ENCODE data around the gene OXER1. TPM values are rescaled to one million over a fixed set of nuclear protein-coding genes. Genes with fewer than 3 reads are reported as not detected.

OXER1 gene
- total RNA-seq, 2 donors from 2014 or later: 3.5 to 6.5 TPM

DNA sequence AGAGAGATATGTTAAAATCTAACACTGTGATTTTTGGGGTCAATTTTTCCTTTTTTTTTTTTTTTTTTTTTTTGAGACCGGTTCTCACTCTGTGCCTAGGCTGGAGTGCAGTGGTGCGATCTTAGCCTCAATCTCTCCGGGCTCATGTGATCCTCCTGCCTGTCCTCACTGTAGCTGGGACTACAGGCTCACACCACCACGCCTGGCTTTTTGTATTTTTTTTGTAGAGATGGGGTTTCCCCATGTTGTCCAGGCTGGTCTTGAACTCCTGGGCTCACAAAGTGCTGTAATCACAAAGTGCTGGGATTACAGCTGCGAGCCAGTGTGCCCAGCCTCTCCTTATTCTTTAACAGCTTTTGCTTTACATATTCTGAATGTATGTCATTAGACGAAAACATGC lies 31.3 kb upstream of the OXER1 start:
- H3K9me3 ChIP-seq (ENCODE audit: control insufficient read depth, low read length): peaks cover 10% of the 10 kb centered on the region
- H3K4me1 ChIP-seq (ENCODE audit: control insufficient read depth, insufficient read depth, low read length): peaks cover 3% of the 10 kb centered on the region
- peaks cover 23% of the 10 kb centered on the region for H3K4me1 Mint-ChIP-seq
- no peak overlapping the region for H3K27ac Mint-ChIP-seq
- WGBS, 2 experiments (ENCODE audit: insufficient coverage in 1 of 2, insufficient read length in 1 of 2): 83 to 92% methylated on average over 1 to 6 of the region's 6 CpGs
- TF ChIP-seq, protein P1, sequence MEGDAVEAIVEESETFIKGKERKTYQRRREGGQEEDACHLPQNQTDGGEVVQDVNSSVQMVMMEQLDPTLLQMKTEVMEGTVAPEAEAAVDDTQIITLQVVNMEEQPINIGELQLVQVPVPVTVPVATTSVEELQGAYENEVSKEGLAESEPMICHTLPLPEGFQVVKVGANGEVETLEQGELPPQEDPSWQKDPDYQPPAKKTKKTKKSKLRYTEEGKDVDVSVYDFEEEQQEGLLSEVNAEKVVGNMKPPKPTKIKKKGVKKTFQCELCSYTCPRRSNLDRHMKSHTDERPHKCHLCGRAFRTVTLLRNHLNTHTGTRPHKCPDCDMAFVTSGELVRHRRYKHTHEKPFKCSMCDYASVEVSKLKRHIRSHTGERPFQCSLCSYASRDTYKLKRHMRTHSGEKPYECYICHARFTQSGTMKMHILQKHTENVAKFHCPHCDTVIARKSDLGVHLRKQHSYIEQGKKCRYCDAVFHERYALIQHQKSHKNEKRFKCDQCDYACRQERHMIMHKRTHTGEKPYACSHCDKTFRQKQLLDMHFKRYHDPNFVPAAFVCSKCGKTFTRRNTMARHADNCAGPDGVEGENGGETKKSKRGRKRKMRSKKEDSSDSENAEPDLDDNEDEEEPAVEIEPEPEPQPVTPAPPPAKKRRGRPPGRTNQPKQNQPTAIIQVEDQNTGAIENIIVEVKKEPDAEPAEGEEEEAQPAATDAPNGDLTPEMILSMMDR (conservative IDR thresholded peaks at IDR 0.05): no peak
- peaks cover 4% of the 10 kb centered on the region for H3K9me3 Mint-ChIP-seq
- H3K9ac ChIP-seq (ENCODE audit: extremely low read depth, low read length, poor library complexity, severe bottlenecking): no peak overlapping the region
- H3K4me3 ChIP-seq (ENCODE audit: low read length): no peak overlapping the region
- no peak overlapping the region for H3K4me3 Mint-ChIP-seq
- no peak overlapping the region for H3K27ac ChIP-seq (ENCODE audit: low read depth, low read length)
- peaks cover 34% of the 10 kb centered on the region for H3K27me3 ChIP-seq (ENCODE audit: control insufficient read depth, insufficient read depth, low read length, poor library complexity, severe bottlenecking)
- H3K27me3 Mint-ChIP-seq (ENCODE audit: insufficient read depth): peaks cover 31% of the 10 kb centered on the region
- H3K36me3 ChIP-seq (ENCODE audit: control insufficient read depth, insufficient read depth, low read length): no peaks in the 10 kb centered on the region
- H3K36me3 Mint-ChIP-seq (ENCODE audit: low read depth): peaks cover 4% of the 10 kb centered on the region
- DNase-seq: no peak

DNA sequence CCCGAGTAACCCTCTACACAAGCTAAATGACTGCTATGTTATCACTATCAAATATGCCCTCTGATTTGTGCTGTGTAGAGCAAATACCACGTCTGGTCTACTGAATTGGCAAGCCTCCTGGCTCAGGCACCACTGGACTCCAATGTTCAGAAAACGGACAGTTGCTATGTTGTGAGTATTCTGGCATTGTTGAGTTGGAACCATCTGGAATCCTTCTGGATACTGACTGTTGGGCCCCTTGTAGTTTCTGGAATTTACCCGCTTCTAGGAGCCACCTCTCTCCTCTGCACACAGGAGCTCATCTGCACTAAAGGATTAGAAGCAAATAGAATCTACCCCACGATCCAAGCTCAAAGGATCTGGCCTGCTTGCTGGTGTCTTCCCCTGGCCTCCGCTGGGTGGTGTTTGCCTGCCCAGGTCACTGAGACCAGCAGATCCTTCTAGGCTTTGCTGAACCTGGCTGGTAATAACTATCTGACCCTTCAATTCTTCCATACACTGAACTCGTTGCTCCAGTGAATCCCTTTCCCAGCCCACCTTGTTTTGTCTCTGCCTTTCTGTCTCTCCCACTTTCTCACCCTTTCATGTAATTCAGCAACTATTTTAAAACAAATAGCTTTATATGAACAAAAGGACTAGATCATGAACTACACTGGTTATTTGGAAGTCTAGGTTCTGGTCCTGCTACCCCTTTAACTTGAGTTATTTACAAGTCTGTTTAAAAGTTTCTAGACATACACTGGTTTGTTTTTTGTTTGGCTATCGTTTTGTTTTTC lies 30.5 kb upstream of the OXER1 start:
- Mint-ChIP-seq H3K36me3 (ENCODE audit: low read depth) (peaks cover 4% of the 10 kb centered on the region), H3K27ac (no peak overlapping the region), H3K4me3 (peak overlapping the region; percentile 68), H3K4me1 (peaks cover 23% of the 10 kb centered on the region), H3K9me3 (peaks cover 4% of the 10 kb centered on the region), H3K27me3 (ENCODE audit: insufficient read depth) (peaks cover 36% of the 10 kb centered on the region)
- Histone ChIP-seq H3K27ac (ENCODE audit: low read depth, low read length) (peak overlapping the region; percentile 91), H3K27me3 (ENCODE audit: control insufficient read depth, insufficient read depth, low read length, poor library complexity, severe bottlenecking) (peaks cover 29% of the 10 kb centered on the region), H3K9ac (ENCODE audit: extremely low read depth, low read length, poor library complexity, severe bottlenecking) (no peak overlapping the region), H3K9me3 (ENCODE audit: control insufficient read depth, low read length) (peaks cover 10% of the 10 kb centered on the region), H3K4me1 (ENCODE audit: control insufficient read depth, insufficient read depth, low read length) (peaks cover 3% of the 10 kb centered on the region), H3K4me3 (ENCODE audit: low read length) (peak overlapping the region; percentile 80), H3K36me3 (ENCODE audit: control insufficient read depth, insufficient read depth, low read length) (no peaks in the 10 kb centered on the region)
- TF ChIP-seq, protein P1 (conservative IDR thresholded peaks at IDR 0.05): peak; percentile 79
- peak; percentile 89 for DNase-seq
- WGBS, 2 experiments (ENCODE audit: insufficient coverage in 1 of 2, insufficient read length in 1 of 2): 61 to 64% methylated on average over 5 to 8 of the region's 8 CpGs

DNA sequence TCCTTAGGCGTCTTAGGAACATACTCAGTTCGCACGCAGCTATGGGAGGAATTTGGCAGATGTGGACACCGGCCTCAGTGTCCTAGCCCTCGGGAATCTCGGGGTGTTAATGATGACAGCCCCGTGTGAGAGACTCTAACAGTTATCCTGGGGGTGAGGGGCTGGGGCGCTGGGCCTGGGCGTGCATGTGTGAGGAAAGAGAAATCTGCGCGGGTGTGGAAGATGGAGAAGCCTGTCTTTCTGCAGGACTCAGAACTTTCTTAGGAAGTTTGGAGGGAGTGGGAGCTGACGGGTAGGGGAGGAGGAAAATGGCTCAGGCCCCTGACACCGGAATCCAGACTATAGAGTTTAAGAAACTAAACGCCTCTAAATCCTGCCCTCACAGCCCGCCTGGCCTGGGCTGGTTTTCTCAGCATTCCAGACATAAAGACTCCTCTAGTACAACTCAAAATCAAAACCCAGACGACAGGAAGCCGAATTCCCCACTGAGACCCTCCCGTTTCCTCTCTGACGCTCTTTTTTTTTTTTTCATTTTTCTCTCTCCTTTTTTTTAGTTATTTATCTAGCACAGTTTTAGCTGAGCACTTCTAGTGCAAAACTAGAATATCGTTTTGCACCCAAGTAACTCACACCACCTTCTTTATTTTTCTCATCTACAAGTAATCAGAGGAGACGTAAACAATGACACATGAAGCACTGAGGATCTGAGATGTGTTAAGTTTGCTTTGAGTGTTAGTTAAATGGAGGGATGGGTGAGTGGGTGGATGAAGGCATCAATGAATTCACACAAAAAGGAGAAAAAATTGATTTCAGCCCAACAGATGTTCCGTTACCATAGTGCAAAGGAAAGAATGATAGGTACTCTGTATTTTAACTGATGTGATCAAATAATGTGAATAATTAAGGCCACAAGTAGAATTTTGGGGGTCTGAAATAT lies 29.7 kb upstream of the OXER1 start:
- peaks cover 33% of the 10 kb centered on the region for H3K27me3 Mint-ChIP-seq (ENCODE audit: insufficient read depth)
- WGBS, 2 experiments (ENCODE audit: insufficient coverage in 1 of 2, insufficient read length in 1 of 2): 25 to 33% methylated on average over 15 to 22 of the region's 22 CpGs
- Histone ChIP-seq H3K27me3 (ENCODE audit: control insufficient read depth, insufficient read depth, low read length, poor library complexity, severe bottlenecking) (peaks cover 29% of the 10 kb centered on the region), H3K9ac (ENCODE audit: extremely low read depth, low read length, poor library complexity, severe bottlenecking) (peak overlapping the region; percentile 63), H3K36me3 (ENCODE audit: control insufficient read depth, insufficient read depth, low read length) (no peaks in the 10 kb centered on the region), H3K4me1 (ENCODE audit: control insufficient read depth, insufficient read depth, low read length) (peaks cover 3% of the 10 kb centered on the region), H3K27ac (ENCODE audit: low read depth, low read length) (peak overlapping the region; percentile 91), H3K9me3 (ENCODE audit: control insufficient read depth, low read length) (peaks cover 10% of the 10 kb centered on the region), H3K4me3 (ENCODE audit: low read length) (peak overlapping the region; percentile 80)
- peaks cover 4% of the 10 kb centered on the region for H3K9me3 Mint-ChIP-seq
- H3K36me3 Mint-ChIP-seq (ENCODE audit: low read depth): peaks cover 5% of the 10 kb centered on the region
- TF ChIP-seq, protein P1 (conservative IDR thresholded peaks at IDR 0.05): no peak
- peak overlapping the region; percentile 68 for H3K4me3 Mint-ChIP-seq
- H3K4me1 Mint-ChIP-seq: peaks cover 23% of the 10 kb centered on the region
- no peak for DNase-seq
- peak overlapping the region; percentile 74 for H3K27ac Mint-ChIP-seq
